ENCODE data around the gene ATP11A.

GRCh38 chr13:112692104-112692503, 2.3 kb downstream of the ATP11A start:
- TF ChIP-seq YY1 (IDR thresholded peaks at IDR 0.05; ENCODE audit: insufficient read depth, insufficient read length) (no peak), SUZ12 (IDR thresholded peaks at IDR 0.05; ENCODE audit: extremely low read depth, insufficient read depth, insufficient read length) (no peak)

Measured in NT2/D1 (cell line).